ENCODE results near the gene ARID1B. TPM values are rescaled to one million over a fixed set of nuclear protein-coding genes. Genes with fewer than 3 reads are reported as not detected.

The ARID1B gene
- total and polyA plus RNA-seq, 8 donors: 67.6 to 102 (median 99.0) TPM

DNA sequence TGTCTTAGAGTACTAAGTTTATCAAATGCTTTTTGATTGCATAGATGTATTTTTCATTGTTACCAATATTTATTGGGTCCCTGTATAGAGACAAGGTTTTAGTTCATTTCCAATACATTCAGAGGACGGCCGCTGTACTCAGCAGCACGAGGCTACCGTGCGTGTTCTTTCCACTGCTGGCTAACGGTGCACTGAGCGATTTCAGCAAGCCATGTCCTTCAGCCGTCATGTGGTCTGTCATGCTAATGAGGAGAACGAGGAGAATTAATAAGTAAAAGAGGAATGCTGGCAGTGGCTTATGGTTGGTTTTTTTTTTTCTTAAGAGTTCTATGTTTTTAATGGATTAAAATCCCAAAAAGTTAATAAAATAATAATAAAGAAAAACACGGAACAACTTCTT is 253.6 kb downstream of the ARID1B start:
- ATAC-seq (no peak), DNase-seq (no peak)
- Histone ChIP-seq H3K36me3 (no peaks in the 10 kb centered on the region), H3K9me3 (peaks cover 0 to 3% of the 10 kb centered on the region in 2 donors), H3K4me1 (peaks cover 0 to 37% of the 10 kb centered on the region in 2 donors), H3K27ac (no peak overlapping the region), H3K4me3 (no peak overlapping the region), H3K27me3 (no peaks in the 10 kb centered on the region)
- TF ChIP-seq, protein P1, sequence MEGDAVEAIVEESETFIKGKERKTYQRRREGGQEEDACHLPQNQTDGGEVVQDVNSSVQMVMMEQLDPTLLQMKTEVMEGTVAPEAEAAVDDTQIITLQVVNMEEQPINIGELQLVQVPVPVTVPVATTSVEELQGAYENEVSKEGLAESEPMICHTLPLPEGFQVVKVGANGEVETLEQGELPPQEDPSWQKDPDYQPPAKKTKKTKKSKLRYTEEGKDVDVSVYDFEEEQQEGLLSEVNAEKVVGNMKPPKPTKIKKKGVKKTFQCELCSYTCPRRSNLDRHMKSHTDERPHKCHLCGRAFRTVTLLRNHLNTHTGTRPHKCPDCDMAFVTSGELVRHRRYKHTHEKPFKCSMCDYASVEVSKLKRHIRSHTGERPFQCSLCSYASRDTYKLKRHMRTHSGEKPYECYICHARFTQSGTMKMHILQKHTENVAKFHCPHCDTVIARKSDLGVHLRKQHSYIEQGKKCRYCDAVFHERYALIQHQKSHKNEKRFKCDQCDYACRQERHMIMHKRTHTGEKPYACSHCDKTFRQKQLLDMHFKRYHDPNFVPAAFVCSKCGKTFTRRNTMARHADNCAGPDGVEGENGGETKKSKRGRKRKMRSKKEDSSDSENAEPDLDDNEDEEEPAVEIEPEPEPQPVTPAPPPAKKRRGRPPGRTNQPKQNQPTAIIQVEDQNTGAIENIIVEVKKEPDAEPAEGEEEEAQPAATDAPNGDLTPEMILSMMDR (IDR thresholded peaks at IDR 0.05): no peak
- intact Hi-C loops (cut with DNase I): loop anchor here in 1 of 2 donors (10.0 kb wide), 1 partner anchor 154 kb away; no protein-coding TSS in a partner anchor

DNA sequence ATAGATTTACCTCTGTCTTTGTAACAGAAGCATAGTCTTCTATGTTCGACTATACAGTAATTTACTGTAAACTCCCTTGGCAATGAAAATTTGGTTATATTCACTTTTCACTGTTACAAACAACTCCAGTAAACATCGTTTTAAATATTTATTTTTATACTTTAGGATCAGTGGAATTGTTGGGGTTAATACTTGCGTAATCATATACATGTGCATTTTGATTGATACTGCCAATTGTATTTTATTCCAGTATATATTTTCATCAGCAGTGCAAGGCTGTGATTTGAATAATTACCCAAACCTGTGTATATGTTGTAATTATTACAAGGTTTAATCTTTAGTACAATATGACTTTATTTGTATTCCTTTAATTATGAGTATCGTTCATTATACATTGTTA is 255.7 kb downstream of the ARID1B start:
- intact Hi-C loops (cut with DNase I): loop anchor here in 1 of 2 donors (10.0 kb wide), 1 partner anchor 152 kb away; no protein-coding TSS in a partner anchor
- TF ChIP-seq, protein P1 (IDR thresholded peaks at IDR 0.05): no peak

DNA sequence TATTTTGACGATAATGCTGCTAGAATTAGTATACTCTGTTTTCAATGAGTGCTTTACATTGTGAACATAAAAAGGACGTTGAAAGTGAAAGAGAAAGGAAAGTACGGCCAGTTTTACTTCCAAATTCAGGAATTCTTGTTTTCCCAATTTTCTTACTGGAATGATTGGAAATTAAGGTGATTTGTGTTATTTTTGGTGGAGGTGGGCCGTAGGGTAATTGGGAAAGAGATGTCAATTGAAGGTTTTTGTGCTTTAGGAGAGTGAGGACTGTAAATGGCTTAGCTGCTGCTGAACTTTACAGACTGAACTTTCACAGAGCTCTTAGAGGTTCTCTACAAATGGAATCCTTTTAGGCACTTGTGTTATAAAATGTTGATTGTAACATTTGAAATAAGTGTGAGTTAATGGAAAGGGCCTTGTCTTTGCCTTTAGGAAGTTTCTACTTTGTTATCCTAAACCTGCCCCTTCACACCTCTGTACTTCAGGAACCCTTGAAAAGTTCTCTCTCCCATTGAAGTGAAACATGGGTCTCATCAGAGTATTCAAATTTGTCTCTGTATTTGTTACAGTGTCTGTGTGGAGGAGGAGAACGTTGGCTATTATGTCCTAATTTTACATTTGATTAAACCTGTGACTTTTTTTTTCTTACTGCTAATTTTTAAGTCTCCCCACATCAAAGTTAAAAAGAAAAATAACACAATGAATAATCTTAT is 256.4 kb downstream of the ARID1B start:
- TF ChIP-seq, protein P1 (IDR thresholded peaks at IDR 0.05): no peak
- Histone ChIP-seq H3K9me3 (peaks cover 0 to 3% of the 10 kb centered on the region in 2 donors), H3K4me1 (peaks cover 0 to 47% of the 10 kb centered on the region in 2 donors), H3K4me3 (peak overlapping the region; percentile 23 to 44), H3K36me3 (no peaks in the 10 kb centered on the region), H3K27me3 (no peaks in the 10 kb centered on the region), H3K27ac (peak overlapping the region; percentile 70 to 71)
- peak; percentile 44 for ATAC-seq
- intact Hi-C loops (cut with DNase I): loop anchor here in 1 of 2 donors (10.0 kb wide), 1 partner anchor 151 kb away; no protein-coding TSS in a partner anchor
- peak in 2 of 4 donors; percentile 32 to 36 for DNase-seq

More for the DNA sequence above, 255.7 kb downstream of the ARID1B start:
- H3K9me3 ChIP-seq: peaks cover 0 to 3% of the 10 kb centered on the region in 2 donors
- DNase-seq (no peak), ATAC-seq (no peak)
- no peaks in the 10 kb centered on the region for H3K36me3 ChIP-seq
- no peaks in the 10 kb centered on the region for H3K27me3 ChIP-seq
- peaks cover 0 to 47% of the 10 kb centered on the region in 2 donors for H3K4me1 ChIP-seq
- peak overlapping the region; percentile 70 to 71 for H3K27ac ChIP-seq
- H3K4me3 ChIP-seq: peak overlapping the region; percentile 23 to 44

DNA sequence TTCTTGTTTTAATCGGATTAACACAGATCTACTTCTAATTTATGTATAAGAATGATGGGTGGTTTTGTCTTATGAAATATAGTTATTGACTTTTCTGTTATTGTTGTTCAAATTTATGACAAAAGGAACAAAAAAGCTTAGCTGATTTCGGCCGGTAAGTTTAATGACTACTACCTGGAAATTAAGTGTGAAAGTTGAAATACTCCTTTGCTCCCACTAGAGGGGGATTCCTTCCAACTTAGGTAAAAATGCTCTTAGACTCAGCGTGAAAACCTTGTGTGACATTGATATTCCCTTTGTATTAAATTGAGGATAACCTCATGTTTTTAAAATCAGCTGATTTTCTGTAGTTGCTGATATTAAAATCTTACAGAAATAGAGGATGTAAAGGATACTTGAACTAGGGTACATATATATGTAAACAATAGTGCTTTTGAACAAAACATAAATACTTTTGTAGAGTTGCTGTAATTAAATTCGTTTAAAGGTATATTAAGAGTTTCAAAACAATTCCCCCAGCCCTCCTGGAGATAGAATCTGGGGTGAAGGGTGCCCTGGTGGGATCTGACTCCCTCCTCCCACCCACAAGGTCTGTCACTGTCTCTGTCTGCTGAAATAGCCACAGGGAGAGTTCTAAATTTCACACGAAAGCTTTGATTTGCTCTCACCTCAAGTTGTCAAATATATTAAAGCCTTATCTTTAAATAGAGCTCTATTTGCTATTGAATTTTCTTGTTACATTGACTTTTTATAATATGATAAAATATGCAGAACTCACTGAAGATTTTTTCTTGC is 257.5 kb downstream of the ARID1B start:
- Histone ChIP-seq H3K9me3 (peaks cover 0 to 1% of the 10 kb centered on the region in 2 donors), H3K4me1 (peaks cover 0 to 47% of the 10 kb centered on the region in 2 donors), H3K4me3 (no peak overlapping the region), H3K27me3 (no peaks in the 10 kb centered on the region), H3K27ac (no peak overlapping the region), H3K36me3 (no peaks in the 10 kb centered on the region)
- peak in 1 of 4 donors; percentile 47 for DNase-seq
- peak; percentile 74 for ATAC-seq
- TF ChIP-seq, protein P1 (IDR thresholded peaks at IDR 0.05): peak; percentile 33 to 52
- intact Hi-C loops (cut with DNase I): loop anchor here in 1 of 2 donors (10.0 kb wide), 1 partner anchor 150 kb away; no protein-coding TSS in a partner anchor
